ENCODE measurements around the gene LRRC8D. TPM values are rescaled to one million over a fixed set of nuclear protein-coding genes. Genes with fewer than 3 reads are reported as not detected.
A peak's percentile ranks its signal among the peaks of the same experiment; 100 is the strongest.
"Not testable (repeated sequence)": the region's sequence is repeated elsewhere in the genome, so short reads cannot be mapped to it uniquely, and the experiment has no call there.

Gene LRRC8D
- total RNA-seq, 1 donor from 2014 or later: 6.2 TPM

GRCh38 chr1:89918127-89918793, 97.4 kb downstream of the LRRC8D start:
- ATAC-seq (peak; percentile 16), DNase-seq (ENCODE audit: missing footprints) (no peak)
- intact Hi-C loops (cut with DNase I): no loop called here

GRCh38 chr1:89918794-89919155, 97.9 kb downstream of the LRRC8D start:
- ATAC-seq: no peak
- no peak for DNase-seq (ENCODE audit: missing footprints)
- intact Hi-C loops (cut with DNase I): no loop called here

GRCh38 chr1:89919174-89919573, 98.3 kb downstream of the LRRC8D start:
- DNase-seq (ENCODE audit: missing footprints): no peak
- intact Hi-C loops (cut with DNase I): no loop called here
- no peak for ATAC-seq

- intact Hi-C loops (cut with DNase I): no loop called here
- no peak for DNase-seq (ENCODE audit: missing footprints)
- ATAC-seq: no peak
Observed at GRCh38 chr1:89922911-89923310, 102.1 kb downstream of the LRRC8D start.

- ATAC-seq: no peak
- no peak for DNase-seq (ENCODE audit: missing footprints)
- intact Hi-C loops (cut with DNase I): no loop called here
Observed at GRCh38 chr1:89923517-89923916, 102.7 kb downstream of the LRRC8D start.

GRCh38 chr1:89924075-89924474, 103.2 kb downstream of the LRRC8D start:
- DNase-seq (ENCODE audit: missing footprints); ATAC-seq; intact Hi-C loops (cut with DNase I): not testable (repeated sequence)

- ATAC-seq (no peak), DNase-seq (ENCODE audit: missing footprints) (no peak)
- intact Hi-C loops (cut with DNase I): no loop called here
Observed at GRCh38 chr1:89927049-89927448, 106.2 kb downstream of the LRRC8D start.

GRCh38 chr1:89927478-89927877, 106.6 kb downstream of the LRRC8D start:
- intact Hi-C loops (cut with DNase I): no loop called here
- no peak for ATAC-seq
- no peak for DNase-seq (ENCODE audit: missing footprints)

- no peak for DNase-seq (ENCODE audit: missing footprints)
- ATAC-seq: no peak
- intact Hi-C loops (cut with DNase I): no loop called here
Observed at GRCh38 chr1:89928506-89928905, 107.7 kb downstream of the LRRC8D start.

- intact Hi-C loops (cut with DNase I): no loop called here
- ATAC-seq: no peak
- no peak for DNase-seq (ENCODE audit: missing footprints)
Observed at GRCh38 chr1:89929467-89930063, 108.7 kb downstream of the LRRC8D start.

GRCh38 chr1:89930579-89930978, 109.7 kb downstream of the LRRC8D start:
- no peak for ATAC-seq
- intact Hi-C loops (cut with DNase I): no loop called here
- DNase-seq (ENCODE audit: missing footprints): no peak

- DNase-seq (ENCODE audit: missing footprints) (no peak), ATAC-seq (no peak)
- intact Hi-C loops (cut with DNase I): no loop called here
Observed at GRCh38 chr1:89931964-89932363, 111.1 kb downstream of the LRRC8D start.

- DNase-seq (ENCODE audit: missing footprints): no peak
- no peak for ATAC-seq
- intact Hi-C loops (cut with DNase I): no loop called here
Observed at GRCh38 chr1:89932598-89933364, 111.9 kb downstream of the LRRC8D start.

GRCh38 chr1:89934461-89934860, 113.6 kb downstream of the LRRC8D start:
- no peak for DNase-seq (ENCODE audit: missing footprints)
- ATAC-seq: no peak
- intact Hi-C loops (cut with DNase I): no loop called here

- ATAC-seq: no peak
- DNase-seq (ENCODE audit: missing footprints): no peak
- intact Hi-C loops (cut with DNase I): no loop called here
Observed at GRCh38 chr1:89935235-89935634, 114.4 kb downstream of the LRRC8D start.

GRCh38 chr1:89936694-89937093, 115.9 kb downstream of the LRRC8D start:
- ATAC-seq (no peak), DNase-seq (ENCODE audit: missing footprints) (no peak)
- intact Hi-C loops (cut with DNase I): no loop called here

GRCh38 chr1:89938171-89939055, 117.6 kb downstream of the LRRC8D start:
- ATAC-seq: no peak
- no peak for DNase-seq (ENCODE audit: missing footprints)
- intact Hi-C loops (cut with DNase I): no loop called here

GRCh38 chr1:89939059-89939570, 118.3 kb downstream of the LRRC8D start:
- DNase-seq (ENCODE audit: missing footprints): no peak
- no peak for ATAC-seq
- intact Hi-C loops (cut with DNase I): no loop called here

Measured in Right ventricle myocardium inferior (tissue), 1 donor.